ENCODE data around the gene ZNF595.

DNA sequence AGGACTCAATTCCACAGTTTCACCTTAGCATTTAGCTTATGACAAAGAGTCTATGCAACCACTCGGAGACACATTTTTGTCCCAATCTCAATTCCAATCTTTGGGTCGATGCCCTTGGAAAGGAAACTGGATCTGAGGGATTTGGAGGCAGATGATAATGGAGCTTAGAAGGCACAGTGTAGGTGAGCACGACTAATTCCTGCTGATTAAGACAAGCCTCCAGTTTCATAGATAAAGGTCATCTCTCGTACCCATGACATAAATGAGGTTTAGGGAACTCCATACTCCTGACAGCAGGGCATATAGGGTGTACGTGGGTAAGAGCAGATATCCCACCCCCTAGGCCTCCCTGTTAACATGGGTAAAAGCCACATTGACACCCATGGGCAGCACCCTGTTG, 46.7 kb downstream of the ZNF595 start:
- no peak for TF ChIP-seq YY1 (IDR thresholded peaks at IDR 0.05; ENCODE audit: insufficient read depth, insufficient read length)
- TF ChIP-seq ZNF274 (IDR thresholded peaks at IDR 0.05; ENCODE audit: low read depth, low read length): no peak
